HepG2 (cell line): Measurements from ENCODE around the gene PLCL1. TPM values are rescaled to one million over a fixed set of nuclear protein-coding genes. Genes with fewer than 3 reads are reported as not detected.

ENCODE experiments used
- ATAC-seq: fragments of 200-7000 bp; cut with Tn5 transposase; 3 replicates; pipeline ENCODE4 v1.9.1; 2020; ENCODE audit warnings: mild to moderate bottlenecking, moderate library complexity
- BruUV-seq: library from RNA; stranded (reverse); fragments of 400-500 nt; replicated peaks from 2 replicates; lab custom pipeline; 2021; lab: Mats Ljungman, UMichigan
- CTCF ChIA-PET: fragments of 300-600 bp; formaldehyde crosslinking; extraction: SDS; loops from one replicate; lab custom pipeline; 2021; ENCODE audit warnings: low total read pairs, inconsistent platforms, low intra/inter-chr PET ratio; lab: Yijun Ruan, JAX
- POLR2A ChIA-PET: fragments of 350-600 bp; sonication (Branson Sonifier 250); formaldehyde crosslinking; loops from one replicate; lab custom pipeline; 2020; ENCODE audit warnings: antibody characterized with exemption, inconsistent platforms; lab: Yijun Ruan, JAX
- DNase-seq: peaks from one replicate; pipeline ENCODE4 v3.0.0-alpha.2; 2015; ENCODE audit warnings: low spot score
- FAIRE-seq: peaks from 3 replicates; lab custom pipeline; 2011; peaks lifted over from hg19 to GRCh38; lab: Jason Lieb, UNC
- H2AFZ ChIP-seq: one replicate; pipeline ENCODE4 v1.6.1; 2011; ENCODE audit warnings: low read length, inconsistent platforms
- H3K27ac ChIP-seq: fragments of 300-600 bp; 3 replicates; pipeline ENCODE4 v1.8.0; 2011; ENCODE audit warnings: mixed run types, mild to moderate bottlenecking, mixed read lengths, low read length, inconsistent platforms; ENCODE audit not compliant: insufficient read depth; ENCODE audit errors: extremely low read length
- H3K27me3 ChIP-seq, 2 experiments: fragments of 200-600 bp in 1 of 2; 2 replicates in 1 of 2; 3 replicates in 1 of 2; pipeline versions ENCODE4 v1.6.0 to v1.8.0; 2011; ENCODE audit warnings: low read length in 2 of 2, mild to moderate bottlenecking in 2 of 2, moderate library complexity in 2 of 2, inconsistent platforms in 1 of 2; ENCODE audit not compliant: insufficient read depth in 2 of 2, control insufficient read depth in 1 of 2
- H3K36me3 ChIP-seq, 2 experiments: fragments of 200-600 bp in 1 of 2; replicated peaks in 1 of 2; 2 replicates in 1 of 2; 3 replicates in 1 of 2; pipeline versions ENCODE4 v1.5.1 to v1.8.0; 2011; ENCODE audit warnings: low read length in 2 of 2, inconsistent platforms in 1 of 2; ENCODE audit not compliant: insufficient read depth in 2 of 2, control insufficient read depth in 1 of 2
- H3K4me1 ChIP-seq: 2 replicates; pipeline ENCODE4 v1.5.1; 2012; ENCODE audit warnings: low read length, inconsistent platforms; ENCODE audit not compliant: insufficient read depth
- H3K4me2 ChIP-seq: 2 replicates; pipeline ENCODE4 v1.6.0; 2011; ENCODE audit warnings: low read depth, low read length, inconsistent platforms
- H3K4me3 ChIP-seq, 3 experiments: fragments of 200-600 bp in 1 of 3; sonication (generic), shearing (Covaris generic) in 1 of 3; replicated peaks in 1 of 3; 2 replicates each; pipeline ENCODE4 v1.5.1; 2011 to 2016; ENCODE audit warnings: low read length in 3 of 3, inconsistent platforms in 2 of 3, low read depth in 2 of 3, mild to moderate bottlenecking in 2 of 3, control low read depth in 1 of 3, mixed read lengths in 1 of 3; ENCODE audit not compliant: insufficient read depth in 1 of 3
- H3K79me2 ChIP-seq: one replicate; pipeline ENCODE4 v1.6.1; 2011; ENCODE audit warnings: low read length, inconsistent platforms; ENCODE audit not compliant: insufficient read depth
- H3K9ac ChIP-seq: 2 replicates; pipeline ENCODE4 v1.6.0; 2011; ENCODE audit warnings: mild to moderate bottlenecking, low read depth, low read length, inconsistent platforms; ENCODE audit not compliant: insufficient read depth
- H3K9me3 ChIP-seq: 2 replicates; pipeline ENCODE4 v1.5.1; 2012; ENCODE audit warnings: mild to moderate bottlenecking, low read length
- H4K20me1 ChIP-seq: 2 replicates; pipeline ENCODE4 v1.6.0; 2011; ENCODE audit warnings: inconsistent platforms, mild to moderate bottlenecking, low read length, moderate library complexity; ENCODE audit not compliant: insufficient read depth
- AHR ChIP-seq: IDR thresholded peaks from 2 replicates; pipeline ENCODE4 v1.6.1; 2018; ENCODE audit warnings: missing genetic modification reagents, missing compliant biosample characterization
- ATF7-NPFF ChIP-seq: sonication (generic); formaldehyde crosslinking; IDR thresholded peaks from 2 replicates; pipeline ENCODE4 v1.8.1; 2023; ENCODE audit warnings: mild to moderate bottlenecking, low read depth, missing genetic modification reagents, moderate library complexity
- ISL2 ChIP-seq: sonication (generic); formaldehyde crosslinking; IDR thresholded peaks from 2 replicates; pipeline ENCODE4 v1.5.0; 2020; ENCODE audit warnings: missing genetic modification reagents
- POGK ChIP-seq: sonication (generic); formaldehyde crosslinking; conservative IDR thresholded peaks from 2 replicates; pipeline ENCODE4 v1.8.0; 2022; ENCODE audit warnings: mild to moderate bottlenecking, moderate library complexity, missing genetic modification reagents
- RORA ChIP-seq: sonication (generic); formaldehyde crosslinking; IDR thresholded peaks from 2 replicates; pipeline ENCODE4 v1.5.0; 2020; ENCODE audit warnings: mild to moderate bottlenecking, missing genetic modification reagents, moderate library complexity
- SAFB2 ChIP-seq: sonication (generic); formaldehyde crosslinking; IDR thresholded peaks from 2 replicates; pipeline ENCODE4 v1.5.1; 2020; ENCODE audit warnings: missing genetic modification reagents, low read depth, mild to moderate bottlenecking, borderline replicate concordance
- TCF12 ChIP-seq, 2 experiments: fragments of 450-650 bp in 1 of 2; sonication (generic) in 1 of 2; formaldehyde crosslinking in 1 of 2; IDR thresholded peaks; 2 replicates each; pipeline versions ENCODE4 v1.6.1 to v1.8.0; 2017 to 2022; ENCODE audit warnings: antibody characterized with exemption in 1 of 2, mild to moderate bottlenecking in 1 of 2, missing genetic modification reagents in 1 of 2, moderate library complexity in 1 of 2
- TIGD3 ChIP-seq: sonication (generic); formaldehyde crosslinking; IDR thresholded peaks from 2 replicates; pipeline ENCODE4 v1.5.1; 2020; ENCODE audit warnings: mild to moderate bottlenecking, missing genetic modification reagents, borderline replicate concordance
- ZBTB42 ChIP-seq: sonication (generic); formaldehyde crosslinking; IDR thresholded peaks from 2 replicates; pipeline ENCODE4 v1.5.0; 2020; ENCODE audit warnings: mild to moderate bottlenecking, missing genetic modification reagents
- ZNF691 ChIP-seq: sonication (generic); formaldehyde crosslinking; IDR thresholded peaks from 2 replicates; pipeline ENCODE4 v1.4.0; 2020; ENCODE audit warnings: missing genetic modification reagents, low read depth, mild to moderate bottlenecking, borderline replicate concordance
- ZSCAN20 ChIP-seq: sonication (generic); formaldehyde crosslinking; IDR thresholded peaks from 2 replicates; pipeline ENCODE4 v1.4.0; 2020; ENCODE audit warnings: missing genetic modification reagents, mild to moderate bottlenecking, borderline replicate concordance
- WGBS: methylation state at CpG from one replicate; pipeline ENCODE4 v1.1.6; 2017; ENCODE audit warnings: low lambda C conversion rate; 5-methylcytosine and 5-hydroxymethylcytosine counted together
- in situ Hi-C: cut with HindIII; loops from 2 replicates; pipeline ENCODE4 v1.10.0; 2017; ENCODE audit warnings: low pct_unique_long_range_greater_than_20kb; ENCODE audit not compliant: extremely low pct_ligation_motif_present
- intact Hi-C: fragments of 100-400 bp; cut with micrococcal nuclease; formaldehyde crosslinking; loops from one replicate; pipeline ENCODE4 v1.10.0; 2022; ENCODE audit not compliant: unreplicated experiment
- polyA plus RNA-seq, 8 experiments: library from polyadenylated mRNA; depleted of rRNA in 3 of 8; stranded (reverse) in 7 of 8; unstranded in 1 of 8; fragments of >200 nt; fragmentation: Illumina TruSeq in 4 of 8; extraction: Trizol in 4 of 8; gene quantifications; 2 replicates each; pipeline versions ENCODE4 v1.2.1 to v1.2.3, GENCODE V29; 2011 to 2016; ENCODE audit warnings: low read depth in 4 of 8, missing spikeins in 1 of 8, mixed read lengths in 1 of 8; ENCODE audit not compliant: insufficient read depth in 1 of 8
- total RNA-seq, 5 experiments: library from RNA; depleted of rRNA; stranded (reverse); fragments of >200 nt; fragmentation: Illumina TruSeq; extraction: Trizol; gene quantifications; 2 replicates each; pipeline ENCODE4 v1.2.3, GENCODE V29; 2016; ENCODE audit warnings: low read depth in 1 of 5

PLCL1 gene
- total and polyA plus RNA-seq, 2 of the 13 experiments (the other 11 are each of a cell fraction or from before 2014, with no cell fraction given): not detected

GRCh38 chr2:197869041-197869440 is 64.6 kb downstream of the PLCL1 start:
- BruUV-seq: no TSS peak
- no peak overlapping the region for H3K9ac ChIP-seq
- ATAC-seq: no peak
- WGBS: 21% methylated on average over 2 of the region's 2 CpGs
- H3K79me2 ChIP-seq: no peaks in the 10 kb centered on the region
- H3K4me2 ChIP-seq: no peak overlapping the region
- H4K20me1 ChIP-seq: no peaks in the 10 kb centered on the region
- FAIRE-seq: no peak
- H3K36me3 ChIP-seq: no peaks in the 10 kb centered on the region
- no peak overlapping the region for H2AFZ ChIP-seq
- no peaks in the 10 kb centered on the region for H3K27me3 ChIP-seq
- ChIA-PET CTCF (no interaction called here), POLR2A (no interaction called here)
- in situ Hi-C loops: no loop called here
- intact Hi-C loops: no loop called here
- H3K4me3 ChIP-seq: no peak overlapping the region
- H3K9me3 ChIP-seq: no peaks in the 10 kb centered on the region
- no peak overlapping the region for H3K27ac ChIP-seq
- no peaks in the 10 kb centered on the region for H3K4me1 ChIP-seq
- no peak for DNase-seq
- TF ChIP-seq AHR (CRISPR knock-in tag) (no peak), ATF7-NPFF (CRISPR knock-in tag) (no peak), ZNF691 (CRISPR knock-in tag) (no peak), TIGD3 (CRISPR knock-in tag) (no peak), ZSCAN20 (CRISPR knock-in tag) (no peak), ZBTB42 (CRISPR knock-in tag) (no peak), RORA (CRISPR knock-in tag) (no peak), ISL2 (CRISPR knock-in tag) (no peak), SAFB2 (no peak), POGK (no peak), TCF12 (IDR thresholded peaks at IDR 0.05) (no peak), TCF12 (CRISPR knock-in tag; IDR thresholded peaks at IDR 0.05) (no peak)
